ENCODE data around the gene CCDC91.

CCDC91 gene

GRCh38 chr12:28190321-28191050 is at the start of gene CCDC91:
Gene CCDC91 (plus strand): TSS chr12:28190456. CDS start chr12:28257216, 66,760 bp downstream.
- peak within 1 kb of the TSS; percentile 81 for H3K4me3 ChIP-seq (ENCODE audit: low read depth, low read length)
- DNase-seq (ENCODE audit: low read depth), result peak; percentile 58

- no peak for DNase-seq (ENCODE audit: low read depth)
Measured at GRCh38 chr12:28144059-28144458, 46.2 kb upstream of the CCDC91 start.

GRCh38 chr12:28144532-28144931 is 45.7 kb upstream of the CCDC91 start:
- no peak for DNase-seq (ENCODE audit: low read depth)
- no peak overlapping the region for H3K4me3 ChIP-seq (ENCODE audit: low read depth, low read length)

More at GRCh38 chr12:28144059-28144458, 46.2 kb upstream of the CCDC91 start:
- H3K4me3 ChIP-seq (ENCODE audit: low read depth, low read length), result no peak overlapping the region

- H3K4me3 ChIP-seq (ENCODE audit: low read depth, low read length), result no peak overlapping the region
- DNase-seq (ENCODE audit: low read depth), result no peak
Measured at GRCh38 chr12:28145216-28145615, 45.0 kb upstream of the CCDC91 start.

- no peak for DNase-seq (ENCODE audit: low read depth)
- no peak overlapping the region for H3K4me3 ChIP-seq (ENCODE audit: low read depth, low read length)
Measured at GRCh38 chr12:28149279-28149678, 41.0 kb upstream of the CCDC91 start.

GRCh38 chr12:28156362-28156761 is 33.9 kb upstream of the CCDC91 start:
- no peak overlapping the region for H3K4me3 ChIP-seq (ENCODE audit: low read depth, low read length)

GRCh38 chr12:28156804-28157203 is 33.5 kb upstream of the CCDC91 start:
- no peak for DNase-seq (ENCODE audit: low read depth)
- H3K4me3 ChIP-seq (ENCODE audit: low read depth, low read length), result no peak overlapping the region

More at GRCh38 chr12:28156362-28156761, 33.9 kb upstream of the CCDC91 start:
- no peak for DNase-seq (ENCODE audit: low read depth)

GRCh38 chr12:28158353-28158752 is 31.9 kb upstream of the CCDC91 start:
- H3K4me3 ChIP-seq (ENCODE audit: low read depth, low read length), result no peak overlapping the region
- no peak for DNase-seq (ENCODE audit: low read depth)

GRCh38 chr12:28159688-28160087 is 30.6 kb upstream of the CCDC91 start:
- H3K4me3 ChIP-seq (ENCODE audit: low read depth, low read length), result no peak overlapping the region
- DNase-seq (ENCODE audit: low read depth), result no peak

GRCh38 chr12:28161697-28162096 is 28.6 kb upstream of the CCDC91 start:
- no peak for DNase-seq (ENCODE audit: low read depth)
- no peak overlapping the region for H3K4me3 ChIP-seq (ENCODE audit: low read depth, low read length)

GRCh38 chr12:28162697-28163096 is 27.6 kb upstream of the CCDC91 start:
- DNase-seq (ENCODE audit: low read depth), result no peak

GRCh38 chr12:28164644-28165275 is 25.5 kb upstream of the CCDC91 start:
- H3K4me3 ChIP-seq (ENCODE audit: low read depth, low read length), result no peak overlapping the region
- no peak for DNase-seq (ENCODE audit: low read depth)

More at GRCh38 chr12:28162697-28163096, 27.6 kb upstream of the CCDC91 start:
- H3K4me3 ChIP-seq (ENCODE audit: low read depth, low read length), result no peak overlapping the region

GRCh38 chr12:28167981-28168485 is 22.2 kb upstream of the CCDC91 start:
- DNase-seq (ENCODE audit: low read depth), result no peak
- H3K4me3 ChIP-seq (ENCODE audit: low read depth, low read length), result no peak overlapping the region

- DNase-seq (ENCODE audit: low read depth), result no peak
- H3K4me3 ChIP-seq (ENCODE audit: low read depth, low read length), result no peak overlapping the region
Measured at GRCh38 chr12:28171356-28172060, 18.7 kb upstream of the CCDC91 start.

- DNase-seq (ENCODE audit: low read depth), result peak; percentile 28
- no peak overlapping the region for H3K4me3 ChIP-seq (ENCODE audit: low read depth, low read length)
Measured at GRCh38 chr12:28172434-28173030, 17.7 kb upstream of the CCDC91 start.

GRCh38 chr12:28173440-28173839 is 16.8 kb upstream of the CCDC91 start:
- DNase-seq (ENCODE audit: low read depth), result no peak
- no peak overlapping the region for H3K4me3 ChIP-seq (ENCODE audit: low read depth, low read length)

GRCh38 chr12:28175098-28175589 is 15.1 kb upstream of the CCDC91 start:
- no peak for DNase-seq (ENCODE audit: low read depth)
- H3K4me3 ChIP-seq (ENCODE audit: low read depth, low read length), result no peak overlapping the region

- H3K4me3 ChIP-seq (ENCODE audit: low read depth, low read length), result no peak overlapping the region
- no peak for DNase-seq (ENCODE audit: low read depth)
Measured at GRCh38 chr12:28176295-28176694, 14.0 kb upstream of the CCDC91 start.

GRCh38 chr12:28177461-28177860 is 12.8 kb upstream of the CCDC91 start:
- H3K4me3 ChIP-seq (ENCODE audit: low read depth, low read length), result no peak overlapping the region
- peak; percentile 12 for DNase-seq (ENCODE audit: low read depth)

GRCh38 chr12:28177905-28178304 is 12.4 kb upstream of the CCDC91 start:
- H3K4me3 ChIP-seq (ENCODE audit: low read depth, low read length), result no peak overlapping the region
- no peak for DNase-seq (ENCODE audit: low read depth)
